NCI-H1694 treated with DMSO at 0.1 percent for 48 hours (cell line): Measurements from ENCODE around the gene ICAM4.
"Not testable (repeated sequence)": the region's sequence is repeated elsewhere in the genome, so short reads cannot be mapped to it uniquely, and the experiment has no call there.

ENCODE experiments used
- DNase-seq: peaks from one replicate; lab custom pipeline; 2025; lab: John Stamatoyannopoulos, UW

Gene ICAM4

DNA sequence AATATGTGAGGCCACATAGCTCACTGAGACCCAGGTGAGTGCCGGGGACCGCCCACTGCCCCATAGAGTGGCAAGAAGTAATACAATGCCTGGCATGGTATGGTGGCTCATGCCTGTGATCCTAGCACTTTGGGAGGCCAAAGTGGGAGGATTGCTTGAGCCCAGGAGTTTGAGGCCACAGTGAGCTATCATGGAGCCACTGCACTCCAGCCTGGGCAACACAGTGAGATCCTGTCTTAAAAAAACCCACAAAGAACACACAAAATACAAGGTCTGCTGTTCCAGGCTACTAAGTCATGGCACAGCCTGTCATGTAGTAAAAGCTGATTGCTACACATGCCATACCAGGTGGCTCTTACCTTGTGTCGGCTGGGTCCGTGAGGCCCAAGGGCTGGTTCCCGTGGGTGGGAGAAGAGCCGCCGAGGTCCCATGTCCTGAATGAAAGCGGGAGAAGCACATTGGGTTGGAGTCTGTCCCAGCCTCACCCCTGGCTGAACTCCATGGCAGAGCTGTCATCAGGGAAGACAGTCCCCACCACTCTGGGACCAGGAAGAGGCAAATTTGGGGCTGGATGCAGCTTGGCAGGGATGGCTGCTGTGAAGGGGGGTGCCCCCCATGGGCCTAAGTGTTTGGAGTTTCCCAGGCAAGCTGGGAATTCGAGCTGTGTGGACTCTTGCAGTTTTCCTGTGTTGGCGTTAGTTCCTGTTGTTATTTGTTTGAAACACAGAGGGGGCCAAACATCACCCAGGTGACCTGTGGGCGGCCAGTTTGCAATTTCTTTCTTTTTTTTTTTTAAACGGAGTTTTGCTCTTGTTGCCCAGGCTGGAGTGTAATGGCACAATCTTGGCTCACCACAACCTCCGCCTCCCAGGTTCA is 32.3 kb downstream of the ICAM4 start:
- no peak for DNase-seq

DNA sequence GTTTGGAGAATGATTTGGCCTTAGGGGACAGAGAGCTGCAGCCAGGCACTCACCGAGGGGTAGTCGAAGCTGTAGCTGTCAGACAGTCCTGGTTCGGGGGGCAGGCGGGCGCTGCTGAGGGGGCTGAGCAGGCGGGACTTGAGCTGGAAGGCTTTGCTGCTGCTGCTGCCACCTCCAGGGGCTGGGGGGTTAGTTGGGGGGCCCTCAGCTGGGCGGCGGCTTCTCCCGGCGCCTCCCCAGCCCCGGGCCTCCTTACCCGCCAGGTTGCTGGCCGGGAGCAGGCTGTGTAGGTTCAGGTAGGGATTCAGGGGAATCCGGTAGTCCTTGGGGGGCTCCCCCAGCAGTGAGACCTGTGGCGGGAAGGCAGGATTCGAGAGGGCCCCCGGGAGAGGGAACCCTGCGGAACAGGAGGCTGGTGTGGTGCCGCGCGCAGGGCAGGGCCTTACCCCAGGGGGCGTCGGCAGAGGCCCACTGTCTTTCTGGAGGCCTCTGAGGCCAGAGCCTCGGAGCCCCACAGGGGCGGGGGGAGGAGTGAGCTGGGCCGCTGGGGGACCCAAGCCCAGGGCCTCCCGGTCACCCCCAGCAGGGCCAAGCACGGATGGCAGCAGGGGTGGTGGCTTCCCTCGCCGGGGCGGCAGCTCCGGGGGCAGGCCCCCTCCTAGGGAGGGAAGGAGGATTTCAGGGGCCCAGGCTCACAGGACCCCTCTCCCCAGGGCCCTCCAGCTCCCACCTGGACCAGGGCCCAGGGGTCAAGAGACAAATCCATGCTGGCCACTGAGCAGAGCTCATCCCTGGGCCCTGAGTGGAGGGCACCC is 34.1 kb downstream of the ICAM4 start:
- DNase-seq: no peak

- no peak for DNase-seq
Observed at GRCh38 chr19:10321417-10321797, 34.7 kb downstream of the ICAM4 start.

- no peak for DNase-seq
Observed at GRCh38 chr19:10321874-10322835, 35.4 kb downstream of the ICAM4 start.

DNA sequence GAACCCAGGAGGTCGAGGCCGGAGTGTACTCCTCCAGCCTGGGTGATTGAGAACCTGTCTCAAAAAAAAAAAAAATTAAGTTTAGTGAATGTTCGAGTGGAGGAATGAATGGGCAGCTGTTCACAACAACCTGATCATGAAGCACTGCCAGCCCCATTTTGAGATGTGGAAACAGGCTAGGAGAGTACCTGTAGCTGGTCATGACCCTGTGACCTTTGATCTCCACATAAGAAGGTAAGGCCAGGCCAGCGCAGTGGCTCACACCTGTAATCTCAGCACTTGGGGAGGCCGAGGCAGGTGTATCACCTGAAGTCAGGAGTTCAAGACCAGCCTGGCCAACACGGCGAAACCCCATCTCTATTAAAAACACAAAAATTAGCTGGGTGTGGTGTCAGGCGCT is 39.0 kb downstream of the ICAM4 start:
- no peak for DNase-seq

GRCh38 chr19:10327793-10328192 is 41.0 kb downstream of the ICAM4 start:
- DNase-seq: no peak

GRCh38 chr19:10328558-10329429 is 42.0 kb downstream of the ICAM4 start:
- no peak for DNase-seq

GRCh38 chr19:10329555-10329954 is 42.8 kb downstream of the ICAM4 start:
- no peak for DNase-seq

GRCh38 chr19:10332158-10332964 is 45.6 kb downstream of the ICAM4 start:
- peak; percentile 37 for DNase-seq

DNA sequence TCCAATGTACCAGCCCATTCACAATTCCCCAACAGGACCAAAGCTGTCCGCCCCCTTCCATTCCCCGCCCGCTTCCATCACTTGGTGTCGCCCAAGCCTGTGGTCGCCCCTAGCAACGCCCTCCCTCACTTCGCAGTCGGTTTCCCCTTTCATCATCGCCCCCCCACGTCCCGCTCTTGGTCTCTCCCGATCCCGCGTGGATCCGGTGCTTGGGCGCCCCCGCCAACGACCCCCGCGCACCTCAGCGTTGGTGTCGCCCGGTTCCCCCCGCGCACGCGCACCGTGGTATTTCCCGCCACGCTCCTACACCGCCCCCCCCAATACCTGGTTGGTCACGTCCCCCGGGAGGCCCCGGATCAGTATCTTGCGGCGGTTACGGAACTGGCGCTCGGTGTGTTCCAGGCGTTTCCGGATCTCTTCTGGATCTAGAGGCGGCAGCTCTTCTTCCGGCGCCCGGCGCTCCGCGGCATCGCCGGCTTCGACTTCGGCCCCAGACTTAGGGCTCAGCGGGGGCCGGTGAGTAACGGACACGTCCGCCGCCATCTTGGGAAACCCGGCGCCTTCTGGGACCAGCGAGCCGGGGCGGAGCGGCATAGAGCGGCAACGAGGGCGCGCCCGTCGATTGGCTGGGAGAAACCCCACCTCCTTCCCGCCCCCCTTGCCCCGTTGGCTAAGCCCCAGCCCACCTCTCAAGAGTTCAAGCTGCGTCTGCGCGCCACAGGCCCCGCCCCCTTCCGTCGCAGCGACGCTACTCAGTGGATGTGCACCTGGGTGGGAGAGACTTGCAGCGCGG is 46.4 kb downstream of the ICAM4 start, which contains the start of gene RAVER1:
TSS of gene RAVER1 (minus strand) at position 565 of the 793 bp plus-strand sequence. CDS start at position 543, 22 bp downstream.
- DNase-seq: peak; percentile 90

DNA sequence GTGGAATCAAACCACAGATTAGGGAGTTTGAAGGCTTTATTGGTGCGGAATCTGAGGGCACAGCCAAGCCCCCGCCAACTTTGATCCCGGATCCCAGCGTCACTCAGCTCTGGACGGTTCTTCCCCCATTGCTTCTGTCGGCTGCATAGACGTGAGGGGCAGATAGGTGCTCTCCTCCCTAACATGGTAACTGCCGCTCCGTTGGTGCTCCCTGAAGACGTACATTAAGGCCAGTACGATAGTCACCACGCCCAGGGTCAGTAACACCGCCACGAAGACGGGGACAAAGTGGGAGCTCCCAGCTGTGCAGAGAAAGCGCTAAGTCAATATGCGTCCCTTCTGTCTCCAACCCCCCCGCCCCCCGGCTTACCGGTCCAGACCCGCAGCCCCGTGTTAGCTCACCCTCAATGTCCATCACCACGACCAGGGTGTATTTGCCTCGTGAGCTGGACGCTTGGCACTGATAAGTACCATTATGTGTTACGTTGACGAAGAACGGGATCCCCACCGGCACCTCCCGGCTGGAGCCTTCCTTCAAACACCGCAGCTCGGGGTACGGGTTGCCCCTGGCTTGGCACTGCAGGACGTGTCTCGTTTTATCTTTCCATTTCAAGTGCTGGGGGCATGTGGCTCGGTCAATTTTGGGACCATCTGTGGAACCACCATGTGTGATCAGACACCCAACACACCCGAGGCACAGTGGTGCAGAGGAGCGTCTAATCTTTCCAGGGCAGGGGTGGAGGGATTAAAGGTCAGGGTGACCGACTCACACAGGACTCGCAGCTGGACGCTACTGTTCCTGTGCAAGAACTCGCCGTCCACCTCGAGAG is 47.2 kb downstream of the ICAM4 start:
- no peak for DNase-seq

DNA sequence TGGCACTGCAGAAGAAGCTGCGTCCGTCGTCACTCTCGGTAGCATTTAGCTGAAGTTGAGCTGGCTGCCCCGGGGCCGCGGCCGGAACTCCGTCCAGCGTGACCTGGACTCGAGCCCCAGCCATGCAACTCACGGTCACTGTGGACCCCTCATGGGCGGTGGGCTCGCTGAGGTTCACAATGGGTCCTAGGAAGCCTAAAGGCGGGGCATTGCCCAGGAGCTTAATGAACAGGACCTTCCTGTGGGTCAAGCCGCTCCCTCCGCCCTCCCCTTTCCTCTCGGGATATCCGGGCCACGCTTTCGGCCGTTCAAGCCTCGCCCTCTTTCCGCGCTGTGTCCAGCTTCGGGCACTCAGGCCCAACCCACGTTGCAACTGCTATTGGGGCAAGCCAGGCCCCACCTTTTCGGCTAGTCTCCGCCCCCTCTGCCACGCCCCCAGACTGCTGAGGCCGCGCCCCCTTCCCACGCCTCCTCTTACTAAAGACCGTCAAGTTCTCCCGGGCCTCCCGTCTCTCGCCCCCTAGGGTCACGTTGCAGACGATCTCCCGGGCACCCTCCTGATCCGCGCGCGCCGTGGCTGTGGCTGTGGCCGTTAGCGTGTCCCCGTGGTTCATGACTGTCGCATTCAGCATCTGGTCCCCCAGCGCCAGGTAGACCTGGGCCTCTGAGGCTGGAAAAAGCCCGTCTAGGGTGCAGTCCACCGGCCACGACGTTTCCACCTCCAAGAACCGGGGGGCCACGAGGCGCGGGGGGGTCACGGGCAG is 48.0 kb downstream of the ICAM4 start:
- peak; percentile 3 for DNase-seq

DNA sequence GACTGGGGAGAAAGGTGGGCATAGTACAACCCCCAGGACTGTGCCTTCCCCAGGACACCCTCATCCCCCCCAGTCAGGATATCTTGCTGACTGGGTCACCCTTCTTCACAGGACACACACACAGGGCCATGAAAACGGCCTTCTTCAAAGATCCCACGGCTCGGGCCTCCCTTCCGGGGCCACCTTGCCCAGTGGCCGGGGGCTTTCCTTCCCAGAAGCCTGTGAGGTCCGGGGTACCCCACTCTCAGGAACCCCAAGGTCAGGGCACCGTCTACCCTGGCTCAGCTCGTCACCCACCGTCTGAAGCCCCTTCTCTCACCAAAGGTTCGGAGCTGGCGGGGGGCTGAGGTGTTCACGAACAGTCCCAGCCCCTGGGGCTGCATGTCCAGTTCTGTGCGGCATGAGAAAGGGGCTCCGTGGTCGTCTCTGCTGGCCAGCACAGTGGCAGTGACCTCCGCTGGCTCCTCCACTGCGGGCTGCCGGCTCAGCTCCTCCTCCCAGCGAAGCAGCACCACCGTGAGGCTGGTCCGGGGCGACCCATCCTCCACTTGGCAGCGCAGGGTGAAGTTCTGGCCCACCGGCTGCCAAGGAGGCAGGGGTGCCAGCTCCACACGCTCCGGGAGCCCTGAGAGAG is 48.7 kb downstream of the ICAM4 start:
- no peak for DNase-seq

DNA sequence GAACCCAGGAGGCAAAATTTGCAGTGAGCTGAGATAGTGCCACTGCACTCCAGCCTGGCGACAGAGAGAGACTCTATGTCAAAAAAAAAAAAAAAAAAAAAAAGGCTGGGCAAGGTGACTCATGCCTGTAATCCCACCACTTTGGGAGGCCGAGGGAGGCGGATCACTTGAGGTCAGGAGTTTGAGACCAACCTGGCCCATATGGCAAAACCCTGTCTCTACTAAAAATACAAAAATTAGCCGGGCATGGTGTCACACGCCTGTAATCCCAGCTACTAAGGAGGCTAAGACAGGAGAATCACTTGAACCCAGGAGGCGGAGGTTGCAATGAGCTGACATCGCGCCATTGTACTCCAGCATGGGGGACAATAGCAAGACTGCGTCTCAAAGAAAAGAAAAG is 50.0 kb downstream of the ICAM4 start:
- DNase-seq: not testable (repeated sequence)
